Right hindlimb (tissue), 1 donor: ENCODE measurements around the gene AMBN.
"Not testable (repeated sequence)": the region's sequence is repeated elsewhere in the genome, so short reads cannot be mapped to it uniquely, and the experiment has no call there.

Experiments
- DNase-seq: peaks from one replicate; pipeline ENCODE4 v3.0.0-alpha.2; 2018

AMBN gene

DNA sequence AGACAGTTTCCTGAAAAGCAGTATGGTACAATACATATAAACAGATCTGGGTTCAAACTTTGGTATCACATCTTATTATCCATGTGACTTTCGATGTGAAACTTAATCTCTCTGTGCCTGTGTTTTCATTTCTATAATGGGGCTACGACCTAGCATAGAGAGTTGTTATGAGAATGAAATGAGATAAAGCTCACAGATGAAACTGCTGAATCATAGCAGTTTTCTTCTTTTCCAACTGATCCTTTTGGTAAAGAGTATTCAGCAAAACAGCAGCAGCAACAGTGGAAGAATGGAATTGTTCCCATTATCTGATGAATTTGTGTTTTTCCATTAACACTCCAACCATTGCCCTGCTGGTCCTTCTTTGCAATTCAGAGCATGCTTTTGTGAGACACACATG lies 16.3 kb downstream of the AMBN start:
- no peak for DNase-seq

DNA sequence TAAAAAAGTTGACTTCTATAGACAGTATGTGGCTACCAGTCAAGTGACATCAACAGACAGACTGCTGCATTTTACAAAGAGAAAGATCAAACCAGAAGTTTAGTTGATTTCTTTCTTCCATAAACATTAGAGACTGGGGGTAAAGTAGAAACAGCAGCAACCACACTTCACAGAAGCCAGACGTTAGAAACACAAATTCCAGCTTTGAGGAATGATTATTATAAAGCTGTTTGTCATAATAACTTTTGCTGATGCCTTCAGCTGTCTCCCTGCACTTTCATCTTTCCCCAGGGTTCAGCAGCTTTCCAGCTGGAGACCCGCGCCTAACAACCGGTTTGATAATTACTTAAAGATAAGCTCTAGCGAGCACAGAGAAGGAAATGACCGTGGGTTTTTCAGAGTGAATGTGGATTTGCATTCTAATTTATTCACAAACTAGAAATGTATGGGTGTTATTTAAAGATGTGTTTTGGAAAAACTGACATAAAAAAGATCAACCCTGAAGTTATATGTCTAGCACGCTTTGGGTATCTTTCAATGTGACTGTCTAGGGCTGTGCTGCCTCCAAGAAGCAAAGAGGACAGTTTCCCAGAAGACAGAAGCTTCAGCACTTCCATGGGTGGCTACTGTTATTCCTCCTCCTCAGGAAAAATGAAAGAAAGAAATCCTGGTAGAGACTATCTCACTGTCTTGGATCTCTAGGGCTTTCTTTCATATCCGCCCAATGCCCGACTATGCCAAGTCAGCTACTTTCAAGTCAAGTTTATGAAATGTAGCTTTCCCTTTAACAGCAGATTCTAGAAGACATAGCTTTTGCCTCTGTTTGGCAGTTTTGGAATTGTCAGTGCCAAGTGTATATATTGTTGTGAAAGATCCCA lies 21.5 kb downstream of the AMBN start:
- DNase-seq: no peak

DNA sequence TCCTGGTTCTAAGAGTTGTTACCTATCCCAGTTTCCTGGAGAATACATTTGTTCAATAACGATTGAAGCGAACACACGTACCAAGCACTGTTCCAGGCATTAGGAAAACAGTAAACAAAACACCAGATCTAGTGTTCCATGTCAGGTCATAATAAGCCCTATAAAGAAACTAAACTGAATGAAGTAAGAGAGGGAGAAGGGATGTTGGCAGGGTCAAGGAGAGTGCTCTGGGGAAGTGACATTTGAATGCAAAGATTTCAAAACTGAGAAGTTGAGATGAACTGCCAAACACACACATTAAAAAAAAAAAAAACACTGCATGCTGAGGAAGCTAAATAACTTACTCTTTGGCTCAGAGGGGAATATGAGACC lies 22.1 kb downstream of the AMBN start:
- DNase-seq: no peak

GRCh38 chr4:70619288-70619687 lies 27.2 kb downstream of the AMBN start:
- no peak for DNase-seq

GRCh38 chr4:70619778-70620177 lies 27.7 kb downstream of the AMBN start:
- no peak for DNase-seq

DNA sequence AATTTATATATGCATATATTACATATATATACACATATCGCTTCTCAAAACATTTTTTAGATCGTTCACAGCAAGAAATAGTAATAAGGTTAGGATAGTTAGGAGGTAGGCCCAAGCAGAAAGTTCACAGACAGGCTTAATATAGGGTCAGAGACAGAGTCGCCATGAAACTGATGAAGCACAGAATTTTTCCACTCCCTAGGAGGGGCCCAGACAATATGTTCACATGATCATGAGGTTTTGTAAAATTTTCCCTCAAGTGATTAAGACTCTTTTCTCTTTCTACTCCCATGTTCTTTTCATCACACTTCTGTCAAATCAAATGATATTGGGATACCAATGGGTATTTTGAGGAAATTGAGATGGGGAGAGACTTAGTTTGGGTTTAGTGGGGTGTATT lies 31.3 kb downstream of the AMBN start:
- DNase-seq: no peak

- no peak for DNase-seq
Observed at GRCh38 chr4:70624226-70624793, 32.3 kb downstream of the AMBN start.

- no peak for DNase-seq
Observed at GRCh38 chr4:70627620-70628019, 35.6 kb downstream of the AMBN start.

DNA sequence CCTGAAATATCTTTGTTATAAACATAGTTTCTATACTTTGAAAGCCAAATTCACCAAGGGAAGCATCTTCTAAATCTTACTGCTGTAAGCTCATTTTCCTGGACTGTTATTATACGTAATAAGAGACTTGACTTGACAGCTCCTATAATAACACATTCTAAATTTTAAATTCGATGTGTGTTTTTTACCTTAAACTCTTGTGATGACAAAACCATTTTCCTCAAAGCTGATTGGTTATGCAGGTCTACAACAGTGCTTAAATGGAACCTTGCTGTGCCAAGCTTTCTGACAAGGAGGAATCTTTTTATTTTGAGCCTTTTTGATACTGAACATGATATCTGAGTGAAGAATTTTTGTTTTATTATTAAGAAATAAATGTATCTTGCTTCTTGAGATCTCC lies 36.4 kb downstream of the AMBN start, which contains the start of gene ENAM:
ENAM (plus strand) TSS at position 301 of the 400 bp plus-strand sequence. CDS start 757 bp downstream, outside the sequence.
- DNase-seq: no peak

DNA sequence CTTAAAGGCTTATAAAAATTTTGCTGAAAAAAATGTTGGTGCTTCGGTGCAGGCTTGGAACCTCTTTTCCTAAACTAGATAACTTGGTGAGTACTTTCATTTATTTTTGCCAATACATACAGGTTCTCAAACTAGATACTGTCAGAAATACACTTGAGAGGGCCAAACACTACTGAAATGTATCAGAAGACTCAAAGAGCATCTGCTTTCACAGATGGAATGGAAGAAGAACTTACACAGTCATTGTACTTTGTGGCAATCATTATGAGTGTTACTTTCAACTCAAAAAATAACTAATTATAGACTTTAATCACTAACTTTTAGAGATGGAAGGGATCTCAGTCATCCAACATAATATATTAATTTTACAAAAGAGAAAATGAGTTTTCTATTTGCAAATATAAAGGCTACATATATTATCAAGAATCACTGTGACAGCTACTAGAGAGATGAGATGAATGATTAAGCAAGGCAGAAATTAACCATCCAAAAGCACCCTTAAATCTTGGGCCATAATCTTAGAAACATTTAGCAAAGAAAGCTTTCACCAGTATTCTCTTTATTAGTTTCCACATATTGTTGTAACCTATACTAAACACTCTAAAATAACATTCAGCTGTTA lies 37.5 kb downstream of the AMBN start:
- DNase-seq: no peak

DNA sequence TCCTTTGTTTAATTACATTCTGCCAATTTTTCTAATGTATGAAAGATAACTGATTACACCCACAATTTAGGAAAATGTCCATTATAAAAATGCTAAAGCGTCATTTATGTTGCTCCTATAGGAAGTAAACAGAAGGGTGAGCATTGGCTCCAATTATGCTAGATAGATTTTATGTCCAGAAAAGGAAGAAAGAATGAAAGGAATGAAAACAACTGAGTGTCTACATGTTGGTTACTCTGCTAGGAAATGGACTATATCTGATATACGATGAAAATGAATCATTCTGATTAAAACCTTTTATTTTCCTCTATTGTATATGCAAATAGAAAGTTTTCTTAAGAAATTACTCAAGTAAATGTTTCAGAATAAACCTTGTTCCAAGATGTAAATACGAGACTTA lies 38.1 kb downstream of the AMBN start:
- no peak for DNase-seq

- no peak for DNase-seq
Observed at GRCh38 chr4:70632028-70632427, 40.0 kb downstream of the AMBN start.

DNA sequence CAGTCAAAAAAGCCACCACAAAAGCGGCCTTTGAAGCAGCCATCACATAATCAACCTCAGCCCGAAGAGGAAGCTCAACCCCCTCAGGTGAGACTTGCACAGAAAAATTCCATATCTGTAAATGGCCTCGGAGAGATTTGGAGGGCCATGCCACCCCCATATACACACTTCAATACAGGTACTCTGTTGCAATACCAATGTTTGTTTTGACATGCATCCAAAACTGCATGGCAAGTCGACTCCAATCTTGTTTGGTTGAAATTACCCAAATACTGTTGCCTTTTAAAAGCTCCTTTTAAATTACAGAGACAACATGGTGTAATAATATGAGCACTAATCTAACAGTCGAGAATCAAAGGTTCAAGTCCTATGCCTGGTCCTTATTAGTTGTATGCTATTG lies 42.4 kb downstream of the AMBN start:
- no peak for DNase-seq

DNA sequence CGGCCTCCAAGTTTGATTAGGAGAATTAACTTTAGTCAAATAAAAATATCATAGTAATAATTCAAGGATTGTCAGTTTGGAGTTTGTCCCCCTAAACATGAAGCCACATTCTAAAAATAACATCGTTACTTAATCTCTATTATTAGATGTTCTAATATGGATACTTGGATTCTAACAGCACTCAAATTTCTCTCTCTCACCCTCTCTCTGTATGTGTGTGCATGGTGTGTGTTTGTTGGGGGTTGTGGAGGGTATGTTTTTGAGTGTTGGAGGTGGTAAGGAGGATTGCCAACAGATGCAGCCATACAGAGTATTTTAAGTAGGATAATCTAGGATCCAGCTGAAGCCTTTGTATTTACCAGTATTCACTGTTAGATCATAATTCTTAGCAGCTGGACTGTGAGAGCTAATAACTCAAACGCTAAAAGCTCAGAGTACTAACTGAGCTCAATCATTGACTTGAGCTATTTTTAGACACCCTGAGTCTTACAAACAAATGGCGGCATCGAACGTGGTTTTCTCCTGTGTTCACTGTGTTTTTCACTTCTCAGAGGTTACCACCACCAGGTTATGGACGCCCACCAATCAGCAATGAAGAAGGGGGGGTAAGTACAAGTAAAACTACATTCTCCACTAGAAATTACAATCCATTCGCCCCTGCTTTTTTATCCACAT lies 45.3 kb downstream of the AMBN start:
- no peak for DNase-seq

- no peak for DNase-seq
Observed at GRCh38 chr4:70640192-70640591, 48.1 kb downstream of the AMBN start.

DNA sequence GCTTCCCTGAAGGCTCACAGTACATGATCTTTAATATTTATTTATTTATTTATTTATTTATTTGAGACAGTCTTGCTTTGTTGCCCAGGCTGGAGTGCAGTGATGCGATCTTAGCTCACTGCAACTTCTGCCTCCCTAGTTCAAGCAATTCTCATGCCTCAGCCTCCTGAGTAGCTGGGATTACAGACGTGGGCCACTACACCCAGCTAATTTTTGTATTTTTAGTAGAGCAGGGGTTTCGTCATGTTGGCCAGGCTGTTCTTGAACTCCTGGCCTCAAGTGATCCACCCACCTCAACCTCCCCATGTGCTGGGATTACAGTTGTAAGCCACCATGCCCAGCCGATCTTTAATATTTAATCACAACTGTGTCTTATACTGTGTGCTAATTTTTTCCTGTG lies 58.7 kb downstream of the AMBN start:
- not testable (repeated sequence) for DNase-seq

DNA sequence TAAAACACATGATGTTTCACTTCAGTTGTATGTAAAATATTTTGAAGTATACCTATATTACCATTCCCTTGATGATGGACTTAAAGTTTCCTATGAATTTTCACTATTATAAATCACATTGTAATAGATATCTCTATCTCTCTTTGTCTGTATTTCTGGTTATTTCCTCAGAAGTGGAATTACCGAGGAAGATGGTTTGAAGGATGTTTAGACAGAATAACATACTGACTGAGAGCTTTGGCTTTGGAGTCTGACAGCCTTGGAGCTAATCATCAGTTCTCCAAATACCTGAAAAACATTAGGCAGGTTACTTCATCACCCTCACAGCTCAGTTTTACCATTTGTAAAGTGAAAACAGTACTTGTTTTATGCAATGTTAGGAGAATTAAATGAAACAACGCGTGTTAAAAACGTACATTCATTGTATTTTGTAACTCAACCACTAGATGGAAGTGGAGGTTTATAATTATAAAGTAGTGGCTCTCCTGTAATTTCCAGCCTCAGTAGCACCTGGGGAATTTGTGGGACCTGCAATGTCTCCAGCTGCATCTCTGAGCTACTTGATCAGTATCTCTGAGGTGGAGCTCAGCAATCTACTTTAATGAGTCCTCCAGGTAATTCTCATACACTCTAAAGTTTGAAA lies 59.9 kb downstream of the AMBN start:
- no peak for DNase-seq

DNA sequence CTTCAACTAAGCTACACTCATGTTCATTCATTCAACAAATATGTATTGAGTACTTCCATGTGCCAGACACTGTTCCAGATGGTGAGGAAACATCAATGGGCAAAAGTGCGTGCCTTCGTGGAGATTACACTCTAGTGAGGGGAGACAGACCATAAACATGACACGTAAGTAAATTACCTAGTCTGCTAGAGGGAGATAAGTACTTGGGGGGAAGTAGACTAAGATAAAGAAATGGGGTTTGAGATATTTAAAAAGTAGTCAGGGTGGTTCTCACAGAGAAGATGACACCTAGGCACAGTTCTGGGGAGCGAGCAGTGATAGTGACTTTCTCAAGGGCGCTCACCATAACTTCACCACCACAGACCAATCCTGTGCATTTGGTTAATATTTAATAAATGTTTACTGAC lies 62.6 kb downstream of the AMBN start:
- no peak for DNase-seq
